Measurements from ENCODE around the gene EFEMP1.

- TF ChIP-seq, protein P1, sequence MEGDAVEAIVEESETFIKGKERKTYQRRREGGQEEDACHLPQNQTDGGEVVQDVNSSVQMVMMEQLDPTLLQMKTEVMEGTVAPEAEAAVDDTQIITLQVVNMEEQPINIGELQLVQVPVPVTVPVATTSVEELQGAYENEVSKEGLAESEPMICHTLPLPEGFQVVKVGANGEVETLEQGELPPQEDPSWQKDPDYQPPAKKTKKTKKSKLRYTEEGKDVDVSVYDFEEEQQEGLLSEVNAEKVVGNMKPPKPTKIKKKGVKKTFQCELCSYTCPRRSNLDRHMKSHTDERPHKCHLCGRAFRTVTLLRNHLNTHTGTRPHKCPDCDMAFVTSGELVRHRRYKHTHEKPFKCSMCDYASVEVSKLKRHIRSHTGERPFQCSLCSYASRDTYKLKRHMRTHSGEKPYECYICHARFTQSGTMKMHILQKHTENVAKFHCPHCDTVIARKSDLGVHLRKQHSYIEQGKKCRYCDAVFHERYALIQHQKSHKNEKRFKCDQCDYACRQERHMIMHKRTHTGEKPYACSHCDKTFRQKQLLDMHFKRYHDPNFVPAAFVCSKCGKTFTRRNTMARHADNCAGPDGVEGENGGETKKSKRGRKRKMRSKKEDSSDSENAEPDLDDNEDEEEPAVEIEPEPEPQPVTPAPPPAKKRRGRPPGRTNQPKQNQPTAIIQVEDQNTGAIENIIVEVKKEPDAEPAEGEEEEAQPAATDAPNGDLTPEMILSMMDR (IDR thresholded peaks at IDR 0.05) = no peak
- TF ChIP-seq POLR2A (IDR thresholded peaks at IDR 0.05) = no peak
Observed at GRCh38 chr2:55862673-55863390, 60.8 kb downstream of the EFEMP1 start.
